NCI-H2227 (cell line): ENCODE measurements around the gene CDCA8.
A peak's percentile ranks its signal among the peaks of the same experiment; 100 is the strongest.

Source experiments
- DNase-seq: peaks from one replicate; lab custom pipeline; 2025; ENCODE audit not compliant: unreplicated experiment; lab: John Stamatoyannopoulos, UW

Gene CDCA8

DNA sequence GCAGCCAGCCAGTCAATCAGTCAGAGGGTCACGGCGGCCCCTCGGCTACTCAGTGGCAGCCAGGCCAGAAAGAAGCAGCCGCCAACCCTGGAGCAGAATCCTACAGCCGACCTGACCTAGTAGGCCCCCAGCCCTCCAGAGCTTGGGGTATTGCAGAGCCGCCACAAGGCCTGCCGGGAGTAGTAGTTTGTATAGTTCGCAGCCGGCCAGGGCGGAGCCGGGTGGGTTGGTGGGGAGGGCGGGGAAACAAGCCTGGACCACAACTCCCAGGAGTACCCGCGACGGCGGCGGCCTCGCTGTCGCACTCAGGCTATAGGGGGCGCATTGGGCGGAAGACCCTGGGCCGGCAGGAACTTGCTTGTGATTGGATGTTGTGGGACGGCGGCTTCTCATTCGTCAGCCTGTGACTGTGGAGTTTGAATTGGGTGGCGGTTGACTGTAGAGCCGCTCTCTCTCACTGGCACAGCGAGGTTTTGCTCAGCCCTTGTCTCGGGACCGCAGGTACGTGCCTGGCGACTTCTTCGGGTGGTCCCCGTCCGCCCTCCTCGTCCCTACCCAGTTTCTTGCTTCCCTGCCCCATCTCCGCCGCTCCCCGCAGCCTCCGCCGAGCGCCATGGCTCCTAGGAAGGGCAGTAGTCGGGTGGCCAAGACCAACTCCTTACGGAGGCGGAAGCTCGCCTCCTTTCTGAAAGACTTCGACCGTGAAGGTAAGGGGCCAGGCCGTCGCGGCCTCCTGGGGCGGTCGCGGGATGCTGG lies at the start of gene CDCA8:
CDCA8 (plus strand) TSS at position 439 of the 756 bp plus-strand sequence; CDS start at position 614, 175 bp downstream.
- DNase-seq, result peak; percentile 98

GRCh38 chr1:37647281-37647680 lies 45.0 kb upstream of the CDCA8 start:
- DNase-seq, result no peak

DNA sequence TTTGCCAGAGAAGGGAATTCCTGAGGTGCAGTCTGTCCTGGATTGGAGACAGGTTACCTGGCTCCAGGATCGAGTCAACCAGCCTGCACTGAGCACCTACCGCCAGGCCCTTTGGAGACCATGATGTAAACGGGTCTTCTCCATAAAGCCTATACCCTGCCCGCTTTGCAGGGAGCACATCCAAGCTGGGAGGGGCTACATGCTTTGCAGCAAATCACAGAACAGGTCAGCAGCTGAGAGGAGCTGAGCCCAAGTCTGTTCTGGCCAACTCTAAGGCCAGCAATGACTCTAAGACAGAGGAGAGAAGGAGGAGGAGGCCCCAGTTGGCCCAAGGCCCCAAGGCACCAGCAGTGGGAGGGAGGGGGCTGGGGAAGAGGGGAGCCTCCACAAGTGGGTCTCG lies 42.1 kb upstream of the CDCA8 start:
- DNase-seq, result no peak

- DNase-seq, result no peak
Observed at GRCh38 chr1:37650721-37651120, 41.6 kb upstream of the CDCA8 start.

DNA sequence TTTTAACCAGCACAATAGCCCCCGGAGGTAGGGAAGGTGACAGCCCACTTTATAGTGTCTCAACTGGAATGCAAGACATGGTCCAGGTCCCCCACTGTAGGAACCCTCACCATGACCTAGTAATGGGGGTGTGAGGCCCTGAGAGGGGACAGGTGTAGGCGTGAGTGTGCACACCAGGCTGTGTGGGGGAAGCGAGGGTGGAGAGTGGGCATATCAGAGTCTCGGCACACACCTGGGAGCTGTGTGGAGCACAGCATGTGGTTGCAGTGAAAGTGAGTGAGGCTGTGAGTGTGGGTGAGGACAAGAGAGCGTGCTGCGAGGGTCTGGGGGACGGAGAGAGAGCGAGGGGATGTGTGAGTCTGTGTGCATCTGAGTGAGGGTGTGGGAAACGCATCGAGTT lies 40.5 kb upstream of the CDCA8 start:
- DNase-seq, result no peak

DNA sequence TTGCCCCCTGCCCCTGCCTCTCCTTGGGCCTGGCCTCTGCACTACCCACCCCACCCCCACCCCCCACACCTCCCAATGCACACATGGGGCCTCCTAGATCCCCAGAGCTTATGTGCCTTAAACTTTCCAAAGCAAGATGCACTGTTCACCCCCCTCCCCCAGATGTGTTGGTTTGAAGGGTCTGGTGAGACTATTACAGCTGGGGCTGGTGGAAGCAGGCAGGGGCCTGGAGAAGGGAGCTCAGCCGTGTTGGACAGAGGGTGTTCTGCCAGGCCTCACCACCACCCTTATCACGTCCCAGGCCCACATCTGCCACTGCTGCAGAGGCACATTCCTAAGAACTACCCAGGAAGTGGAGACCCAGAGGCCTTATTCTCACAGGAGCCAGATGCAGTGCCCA lies 39.3 kb upstream of the CDCA8 start:
- DNase-seq, result no peak

- DNase-seq, result no peak
Observed at GRCh38 chr1:37653906-37654305, 38.4 kb upstream of the CDCA8 start.

DNA sequence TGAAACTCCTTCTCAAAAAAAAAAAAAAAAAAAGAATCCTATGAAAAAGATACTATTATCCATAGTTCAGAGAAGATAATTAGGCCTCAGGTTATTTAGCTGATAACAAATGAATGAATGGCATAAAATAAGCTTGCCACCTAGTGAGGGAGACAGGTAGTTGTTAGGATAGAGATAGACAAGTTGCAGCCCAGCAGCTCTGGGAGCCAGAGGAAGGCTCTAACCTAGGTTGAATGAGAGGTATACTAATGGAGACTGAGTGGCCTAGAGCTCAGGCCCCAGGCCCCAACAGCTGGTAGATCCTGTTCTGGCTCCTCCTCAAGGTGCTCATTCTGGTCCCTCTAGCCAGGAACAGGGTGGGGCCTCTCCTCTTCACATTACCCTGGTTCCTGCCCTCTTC lies 37.0 kb upstream of the CDCA8 start:
- no peak for DNase-seq

DNA sequence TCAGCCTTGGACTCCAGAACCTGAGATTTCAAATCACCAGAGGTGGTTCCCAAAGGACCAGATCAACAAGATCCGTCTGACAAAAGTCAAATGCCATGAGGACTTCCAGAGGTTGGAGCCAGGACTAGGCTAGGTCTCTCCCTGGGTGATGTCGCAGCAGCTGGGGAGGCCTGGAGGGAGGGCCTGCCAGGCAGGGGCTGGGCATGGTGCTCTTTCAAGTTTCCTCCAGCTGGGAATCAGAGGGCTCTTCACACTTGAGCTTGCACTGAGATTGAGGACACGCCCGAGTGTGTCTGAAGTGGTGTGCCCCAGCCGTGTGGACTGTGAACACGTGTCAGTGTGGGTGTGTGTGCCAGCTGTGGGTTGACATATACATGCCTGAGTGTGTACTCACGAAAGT lies 36.3 kb upstream of the CDCA8 start:
- DNase-seq, result no peak

- no peak for DNase-seq
Observed at GRCh38 chr1:37656881-37657280, 35.4 kb upstream of the CDCA8 start.

GRCh38 chr1:37657620-37658412 lies 34.5 kb upstream of the CDCA8 start:
- DNase-seq, result no peak

DNA sequence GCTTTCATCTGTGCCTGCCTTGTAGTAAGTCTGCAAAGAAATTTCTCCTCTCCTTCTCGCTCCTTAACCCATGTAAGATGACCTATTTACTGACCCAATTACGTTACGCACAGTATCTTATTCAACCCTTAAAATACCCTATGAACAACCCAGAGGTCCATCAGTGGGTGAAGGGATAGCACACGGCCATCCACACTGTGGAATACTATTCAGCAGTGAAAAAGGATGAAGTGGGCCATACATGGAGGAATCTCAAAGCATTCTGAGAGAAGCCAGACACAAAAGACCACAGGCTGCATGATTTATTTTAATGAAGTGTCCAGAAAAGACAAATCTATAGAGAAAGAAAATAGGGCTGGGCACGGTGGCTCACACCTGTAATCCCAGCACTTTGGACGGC lies 33.8 kb upstream of the CDCA8 start:
- no peak for DNase-seq

DNA sequence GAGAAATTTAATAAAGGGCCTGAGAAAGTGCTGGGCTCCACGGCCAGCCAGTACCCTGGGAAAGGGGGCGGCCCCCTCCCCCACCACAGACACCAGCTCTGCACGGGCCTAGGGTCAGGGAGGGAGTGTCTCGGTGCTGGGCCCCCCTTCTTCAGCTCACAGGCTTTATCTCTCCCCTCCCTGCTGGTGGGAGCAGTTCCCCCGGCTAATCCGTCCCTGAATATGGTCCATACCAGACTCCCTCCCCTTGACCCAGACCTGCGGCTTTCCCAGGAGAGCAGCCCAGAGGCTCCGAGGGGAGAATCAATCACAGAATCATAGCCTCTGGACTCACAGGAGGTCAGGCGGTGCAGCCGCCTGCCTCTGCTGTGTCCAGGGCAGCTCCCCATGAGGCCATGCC lies 31.7 kb upstream of the CDCA8 start:
- DNase-seq, result peak; percentile 44

DNA sequence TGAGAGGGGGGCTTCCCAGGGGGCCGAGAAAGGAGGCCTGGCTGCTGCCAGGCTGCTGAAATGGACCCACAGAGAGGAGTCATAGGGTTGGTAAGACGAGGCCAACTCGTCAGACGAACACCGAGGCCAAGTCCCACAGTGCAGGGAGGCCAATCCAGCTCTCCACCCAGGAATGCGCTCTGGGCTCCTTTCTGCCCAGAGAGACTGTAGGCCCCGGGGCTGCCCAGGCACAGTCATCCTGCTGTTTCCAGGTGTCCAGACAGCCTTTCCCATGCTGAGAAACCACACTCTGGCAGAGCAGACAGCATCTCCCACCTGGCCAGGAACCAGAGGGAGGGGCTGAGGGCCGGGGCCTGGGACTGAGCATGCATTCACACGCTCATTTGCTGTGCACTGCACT lies 30.9 kb upstream of the CDCA8 start:
- DNase-seq, result no peak

- DNase-seq, result no peak
Observed at GRCh38 chr1:37662031-37662755, 30.1 kb upstream of the CDCA8 start.

DNA sequence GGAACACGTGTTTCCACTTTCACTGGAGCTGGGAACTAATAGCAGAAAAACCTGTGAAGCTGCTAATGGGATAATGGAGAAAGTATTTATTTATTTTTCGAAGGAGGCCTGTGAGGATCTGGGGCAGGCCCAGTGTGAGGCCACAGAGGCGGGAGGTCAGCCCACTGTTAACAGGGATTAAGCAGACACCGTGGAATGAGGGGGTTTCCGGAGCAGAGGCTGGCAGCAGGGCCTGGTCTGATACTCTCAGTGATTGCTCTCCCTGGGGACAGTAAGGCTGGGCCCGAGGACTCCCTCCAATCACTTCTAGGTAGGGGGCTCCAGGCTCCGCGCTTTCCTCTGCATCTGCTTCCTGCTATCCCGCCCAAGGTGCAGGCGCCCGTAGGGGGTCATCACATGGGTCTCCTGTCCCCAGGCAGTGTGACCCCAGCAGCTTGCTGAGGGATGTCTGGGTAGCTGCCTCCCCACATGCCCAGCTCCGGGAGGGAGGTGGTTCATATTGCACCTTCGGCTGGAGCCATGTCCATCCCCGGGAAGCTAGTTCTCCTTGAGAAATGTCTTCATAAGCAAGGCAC lies 28.8 kb upstream of the CDCA8 start:
- no peak for DNase-seq

DNA sequence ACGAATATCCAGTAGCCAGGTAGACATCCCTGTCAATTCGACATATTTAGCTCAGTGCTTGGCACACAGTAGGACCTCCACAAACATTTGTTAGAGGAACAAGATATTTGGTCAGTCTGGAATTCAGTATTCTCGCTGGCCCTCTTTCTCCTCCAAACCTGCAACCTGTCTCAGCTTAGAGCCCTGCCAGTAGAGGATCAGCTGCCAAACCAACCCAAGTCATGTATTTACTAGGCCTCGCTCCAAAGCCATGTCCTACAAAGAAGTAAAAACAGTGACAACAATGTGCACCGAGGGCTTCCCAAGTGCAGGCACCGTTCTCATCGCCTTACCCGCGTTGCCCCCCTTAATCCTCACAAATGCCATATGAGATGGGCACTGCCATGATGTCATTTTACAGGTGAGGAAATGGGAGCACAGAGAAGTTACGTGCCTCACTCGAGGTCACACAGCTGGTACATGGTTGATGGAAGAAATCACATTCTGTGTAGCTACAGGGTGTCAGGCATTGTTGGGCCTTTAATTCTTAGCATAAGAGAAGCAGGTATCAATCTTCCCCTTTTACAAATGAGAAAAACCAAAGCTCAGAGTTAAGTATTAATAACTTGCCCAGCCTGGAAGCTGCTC lies 26.0 kb upstream of the CDCA8 start:
- no peak for DNase-seq

DNA sequence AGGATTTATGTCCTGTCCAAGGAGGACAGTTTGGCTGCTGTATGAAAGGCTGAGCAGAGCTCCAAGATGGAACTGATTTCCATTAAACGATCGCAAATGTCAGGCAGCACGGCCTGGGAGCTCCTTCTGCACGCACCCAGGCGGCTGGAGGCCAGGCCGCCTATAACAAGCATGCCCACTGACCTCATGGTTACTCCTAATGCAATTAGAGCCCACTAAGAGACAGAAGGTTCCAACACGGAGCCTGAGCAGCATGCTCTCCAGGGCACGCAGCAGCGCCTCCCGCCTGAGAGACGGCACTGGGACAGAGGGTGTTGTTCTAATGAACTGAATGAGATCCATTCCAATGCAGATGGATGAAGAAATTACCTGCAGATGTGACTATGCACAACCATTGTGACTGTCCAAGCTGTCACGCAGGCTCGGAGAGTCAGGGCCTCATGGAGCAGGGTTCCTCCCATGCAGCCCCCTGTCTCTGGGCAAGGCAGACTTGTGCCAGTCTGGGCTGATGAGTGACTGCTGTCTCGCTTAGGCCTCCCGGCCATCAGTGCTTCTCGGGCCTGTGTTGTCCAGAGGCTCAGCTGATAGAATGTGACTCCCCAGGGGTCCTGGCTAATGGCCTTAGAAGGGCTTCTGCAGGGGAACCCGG lies 25.2 kb upstream of the CDCA8 start:
- no peak for DNase-seq

DNA sequence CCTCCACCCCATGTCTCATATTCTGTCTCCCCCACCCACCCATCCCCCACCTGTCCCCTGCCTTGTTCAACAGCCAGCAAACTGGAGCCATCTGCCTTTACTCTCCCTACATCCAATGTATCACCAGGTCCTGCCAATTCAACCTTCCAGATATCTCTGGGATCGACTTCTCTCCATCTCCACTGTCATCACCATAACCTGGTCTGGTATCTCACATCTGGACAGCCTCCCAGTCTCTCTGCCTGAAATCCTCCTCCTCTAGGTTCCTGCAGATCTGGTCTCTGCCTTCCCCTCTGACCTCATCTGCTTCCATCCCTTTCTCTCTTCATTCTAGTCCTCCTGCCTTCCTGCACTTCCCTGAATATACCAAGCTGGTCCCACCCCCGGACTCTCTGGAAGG lies 22.2 kb upstream of the CDCA8 start:
- DNase-seq, result no peak

DNA sequence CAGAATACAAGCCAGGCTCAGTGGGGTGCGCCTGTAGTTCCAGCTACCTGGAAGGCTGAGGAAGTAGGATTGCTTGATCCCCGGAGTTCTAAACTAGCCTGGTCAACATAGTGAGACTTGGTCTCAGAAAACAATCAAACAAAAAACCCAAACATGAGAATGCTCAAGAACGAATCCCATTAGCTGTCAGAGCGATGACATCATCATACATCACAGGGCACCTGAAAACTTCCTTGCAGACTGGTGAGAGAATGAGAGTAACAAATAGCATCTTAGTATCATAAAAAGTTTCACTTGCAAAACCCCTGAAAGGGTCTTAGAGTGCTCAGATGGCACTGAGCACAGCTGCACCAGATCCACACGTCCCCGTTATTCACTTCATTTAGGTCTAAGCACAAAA lies 21.1 kb upstream of the CDCA8 start:
- DNase-seq, result no peak
